Large intestine (tissue), 3 donors: ENCODE measurements around the gene PPTC7. TPM values are rescaled to one million over a fixed set of nuclear protein-coding genes. Genes with fewer than 3 reads are reported as not detected.
"Not testable (repeated sequence)": the region's sequence is repeated elsewhere in the genome, so short reads cannot be mapped to it uniquely, and the experiment has no call there.

ENCODE experiments used
- DNase-seq, 2 donors: peaks; one replicate each; pipeline versions ENCODE4 v3.0.0 to v3.0.0-alpha.2; 2013
- H3K27ac ChIP-seq: one replicate; pipeline ENCODE4 v1.5.1; 2013; ENCODE audit warnings: low read length
- H3K27me3 ChIP-seq: 2 replicates; pipeline ENCODE4 v1.6.1; 2013; ENCODE audit warnings: low read length; ENCODE audit not compliant: control insufficient read depth, insufficient read depth
- H3K36me3 ChIP-seq: 2 replicates; pipeline ENCODE4 v1.6.1; 2013; ENCODE audit warnings: low read length; ENCODE audit not compliant: control insufficient read depth, insufficient read depth
- H3K4me1 ChIP-seq: one replicate; pipeline ENCODE4 v1.6.1; 2013; ENCODE audit warnings: low read length; ENCODE audit not compliant: control insufficient read depth, insufficient read depth
- H3K4me3 ChIP-seq: one replicate; pipeline ENCODE4 v1.5.1; 2013; ENCODE audit warnings: low read length
- H3K9me3 ChIP-seq: one replicate; pipeline ENCODE4 v1.6.1; 2013; ENCODE audit warnings: mild to moderate bottlenecking, low read depth, low read length, moderate library complexity; ENCODE audit not compliant: control insufficient read depth
- WGBS: methylation state at CpG from one replicate; pipeline ENCODE4 v1.1.5; 2013; ENCODE audit warnings: low lambda C conversion rate; ENCODE audit not compliant: insufficient coverage; 5-methylcytosine and 5-hydroxymethylcytosine counted together
- polyA plus RNA-seq: library from polyadenylated mRNA; unstranded; fragments of 120-200 nt; gene quantifications from one replicate; pipeline ENCODE4 v1.2.1, GENCODE V29; 2013

PPTC7 gene
- polyA plus RNA-seq, 1 donor, result 20.5 TPM

DNA sequence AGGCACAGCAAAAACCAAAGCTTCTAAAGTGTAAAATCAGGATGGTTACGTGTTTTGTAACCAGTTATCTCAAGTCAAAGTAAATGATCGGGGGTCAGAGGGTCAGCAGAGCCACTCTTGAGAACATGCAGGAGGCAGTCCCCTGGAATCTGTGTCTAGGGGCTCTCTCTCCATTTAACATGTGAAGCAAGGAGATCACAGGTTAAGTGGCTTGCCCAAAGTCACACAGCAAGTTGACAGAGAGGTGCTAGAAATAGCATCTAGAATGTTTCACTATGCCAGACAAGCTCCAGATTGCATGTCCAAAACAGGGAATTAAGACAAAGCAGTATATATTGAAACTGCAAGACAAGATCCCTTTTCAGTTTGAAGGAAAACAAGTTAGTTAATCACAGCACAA lies 33.4 kb downstream of the PPTC7 start:
- Histone ChIP-seq H3K27me3 (no peaks in the 10 kb centered on the region), H3K9me3 (no peaks in the 10 kb centered on the region), H3K36me3 (peaks cover 10% of the 10 kb centered on the region), H3K4me3 (no peak overlapping the region), H3K4me1 (no peaks in the 10 kb centered on the region), H3K27ac (no peak overlapping the region)
- no CpG with 5 or more reads among the region's 2 CpGs for WGBS
- DNase-seq, result no peak

DNA sequence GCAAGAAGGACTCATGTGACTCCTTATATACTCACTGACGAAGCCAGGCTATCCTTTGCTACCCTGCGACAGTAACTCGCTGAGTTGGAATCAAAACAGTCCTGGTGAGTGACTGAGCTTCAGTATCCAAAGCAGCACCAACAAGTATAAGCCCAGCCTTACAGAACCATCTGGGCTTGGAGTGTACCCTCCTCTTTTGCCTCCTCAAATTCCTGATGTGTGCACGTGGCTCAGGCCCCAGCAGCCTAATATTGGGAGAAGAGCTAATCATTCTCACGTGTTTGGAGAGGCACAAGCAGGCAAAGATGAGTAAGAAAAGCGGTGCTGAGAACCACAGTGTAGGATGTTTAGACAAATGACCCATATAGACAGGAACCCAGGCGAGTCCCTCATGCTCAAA lies 34.4 kb downstream of the PPTC7 start:
- DNase-seq, result no peak
- H3K27ac ChIP-seq, result no peak overlapping the region
- WGBS, result no CpG with 5 or more reads among the region's 7 CpGs
- no peak overlapping the region for H3K4me3 ChIP-seq
- H3K27me3 ChIP-seq, result no peaks in the 10 kb centered on the region
- no peaks in the 10 kb centered on the region for H3K4me1 ChIP-seq
- H3K9me3 ChIP-seq, result no peaks in the 10 kb centered on the region
- peaks cover 14% of the 10 kb centered on the region for H3K36me3 ChIP-seq

- H3K4me3 ChIP-seq, result no peak overlapping the region
- H3K27ac ChIP-seq, result no peak overlapping the region
- H3K9me3 ChIP-seq, result no peaks in the 10 kb centered on the region
- DNase-seq, result no peak
- no CpG with 5 or more reads among the region's 2 CpGs for WGBS
- H3K36me3 ChIP-seq, result peaks cover 19% of the 10 kb centered on the region
- no peaks in the 10 kb centered on the region for H3K4me1 ChIP-seq
- no peaks in the 10 kb centered on the region for H3K27me3 ChIP-seq
Measured at GRCh38 chr12:110547090-110547489, 36.0 kb downstream of the PPTC7 start.

- H3K27ac ChIP-seq, result no peak overlapping the region
- H3K36me3 ChIP-seq, result peaks cover 19% of the 10 kb centered on the region
- H3K9me3 ChIP-seq, result no peaks in the 10 kb centered on the region
- WGBS, result 100% methylated on average over 1 of the region's 3 CpGs
- DNase-seq, result no peak
- H3K4me1 ChIP-seq, result no peaks in the 10 kb centered on the region
- H3K27me3 ChIP-seq, result no peaks in the 10 kb centered on the region
- H3K4me3 ChIP-seq, result no peak overlapping the region
Measured at GRCh38 chr12:110546339-110546738, 36.8 kb downstream of the PPTC7 start.

DNA sequence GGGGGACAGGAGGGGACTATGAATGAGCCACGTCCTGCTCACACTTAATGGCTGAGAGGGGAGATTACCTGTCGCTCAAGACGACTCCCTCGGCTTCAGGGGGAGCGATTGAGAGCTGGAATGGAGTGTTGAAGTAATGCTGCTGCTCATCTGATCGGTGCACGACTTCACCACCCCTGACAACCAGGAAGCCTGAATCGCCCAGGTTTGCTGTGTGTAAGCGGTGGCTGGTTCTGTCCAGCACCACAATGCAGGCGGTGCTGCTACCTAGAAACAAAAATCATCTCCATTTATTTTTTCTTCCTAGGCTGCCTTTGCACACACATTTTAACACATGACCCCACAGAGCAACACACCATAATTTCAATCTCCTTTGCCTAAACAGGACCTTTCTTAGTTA lies 37.3 kb downstream of the PPTC7 start:
- no peak for DNase-seq
- H3K36me3 ChIP-seq, result peaks cover 17% of the 10 kb centered on the region
- no peaks in the 10 kb centered on the region for H3K27me3 ChIP-seq
- no peak overlapping the region for H3K4me3 ChIP-seq
- H3K4me1 ChIP-seq, result no peaks in the 10 kb centered on the region
- no peak overlapping the region for H3K27ac ChIP-seq
- H3K9me3 ChIP-seq, result no peaks in the 10 kb centered on the region
- no CpG with 5 or more reads among the region's 10 CpGs for WGBS

- not testable (repeated sequence) for H3K4me3 ChIP-seq, H3K27me3 ChIP-seq, H3K9me3 ChIP-seq, DNase-seq, H3K4me1 ChIP-seq, H3K27ac ChIP-seq
- WGBS, result no CpG with 5 or more reads among the region's 4 CpGs
- H3K36me3 ChIP-seq, result peaks cover 14% of the 10 kb centered on the region
Measured at GRCh38 chr12:110545259-110545658, 37.9 kb downstream of the PPTC7 start.

DNA sequence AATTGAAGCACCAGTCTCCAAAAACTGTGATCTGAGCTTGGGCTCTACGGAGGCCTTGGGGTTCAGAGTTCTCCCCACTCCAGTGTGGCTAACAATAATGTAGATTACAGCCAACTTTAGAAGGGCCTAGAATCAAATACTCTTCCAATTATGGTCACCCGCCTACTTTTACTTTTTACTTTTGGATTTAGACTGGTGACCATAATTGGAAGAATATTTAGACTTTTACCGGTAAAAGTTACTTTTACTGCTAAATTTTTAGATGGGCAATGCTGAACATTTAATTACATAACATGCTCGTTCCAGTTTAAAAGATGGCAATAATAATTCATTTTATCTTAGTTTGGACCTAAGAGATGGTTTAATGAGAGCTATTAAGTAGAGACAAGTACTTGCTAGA lies 39.2 kb downstream of the PPTC7 start:
- DNase-seq, result no peak
- Histone ChIP-seq H3K4me1 (no peaks in the 10 kb centered on the region), H3K36me3 (peaks cover 23% of the 10 kb centered on the region), H3K27me3 (no peaks in the 10 kb centered on the region), H3K27ac (no peak overlapping the region), H3K9me3 (no peaks in the 10 kb centered on the region), H3K4me3 (no peak overlapping the region)
- 71% methylated on average over 2 of the region's 4 CpGs for WGBS

DNA sequence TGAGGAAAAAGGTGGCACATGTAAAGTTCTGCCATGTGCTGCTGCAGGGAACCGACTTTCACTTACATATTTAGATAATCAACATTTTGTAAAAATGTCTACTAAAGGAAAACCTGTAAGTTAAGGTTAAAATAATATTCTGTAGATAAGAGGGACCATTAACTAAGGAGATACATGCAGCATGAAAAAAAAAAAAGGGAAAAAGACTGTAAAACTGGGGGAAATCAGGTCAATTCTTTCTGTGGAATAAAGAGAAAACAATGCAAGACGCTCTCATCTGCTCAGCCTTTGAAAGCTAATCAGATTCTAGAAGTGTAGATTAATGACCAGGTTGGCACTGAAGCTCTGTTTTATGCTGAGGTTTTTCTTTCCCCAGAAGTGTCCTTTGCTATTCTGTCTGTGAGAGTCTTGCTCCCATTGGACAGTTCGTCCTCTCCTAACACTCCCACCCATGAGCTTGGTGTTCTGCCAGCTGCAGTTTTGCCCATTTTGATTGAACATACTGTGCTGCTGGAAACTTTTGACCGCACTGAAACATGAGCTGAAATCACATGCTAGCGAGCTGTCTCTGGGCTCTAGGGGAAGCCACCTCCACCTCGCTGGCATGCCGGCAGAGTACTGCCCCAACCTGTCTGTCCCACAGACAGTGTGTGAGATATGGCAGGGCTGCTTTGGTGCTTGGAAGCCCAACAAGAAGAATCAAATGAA lies 39.7 kb downstream of the PPTC7 start:
- WGBS, result 100% methylated on average over 1 of the region's 7 CpGs
- Histone ChIP-seq H3K4me1 (no peaks in the 10 kb centered on the region), H3K36me3 (peaks cover 29% of the 10 kb centered on the region), H3K4me3 (no peak overlapping the region), H3K27ac (no peak overlapping the region), H3K27me3 (no peaks in the 10 kb centered on the region), H3K9me3 (no peaks in the 10 kb centered on the region)
- DNase-seq, result peak; percentile 11 to 19

GRCh38 chr12:110540048-110540447 lies 43.1 kb downstream of the PPTC7 start:
- peaks cover 3% of the 10 kb centered on the region for H3K4me1 ChIP-seq
- no peak overlapping the region for H3K27ac ChIP-seq
- no peaks in the 10 kb centered on the region for H3K27me3 ChIP-seq
- WGBS, result 91% methylated on average over 4 of the region's 8 CpGs
- no peak overlapping the region for H3K4me3 ChIP-seq
- peaks cover 41% of the 10 kb centered on the region for H3K36me3 ChIP-seq
- DNase-seq, result no peak
- H3K9me3 ChIP-seq, result no peaks in the 10 kb centered on the region

DNA sequence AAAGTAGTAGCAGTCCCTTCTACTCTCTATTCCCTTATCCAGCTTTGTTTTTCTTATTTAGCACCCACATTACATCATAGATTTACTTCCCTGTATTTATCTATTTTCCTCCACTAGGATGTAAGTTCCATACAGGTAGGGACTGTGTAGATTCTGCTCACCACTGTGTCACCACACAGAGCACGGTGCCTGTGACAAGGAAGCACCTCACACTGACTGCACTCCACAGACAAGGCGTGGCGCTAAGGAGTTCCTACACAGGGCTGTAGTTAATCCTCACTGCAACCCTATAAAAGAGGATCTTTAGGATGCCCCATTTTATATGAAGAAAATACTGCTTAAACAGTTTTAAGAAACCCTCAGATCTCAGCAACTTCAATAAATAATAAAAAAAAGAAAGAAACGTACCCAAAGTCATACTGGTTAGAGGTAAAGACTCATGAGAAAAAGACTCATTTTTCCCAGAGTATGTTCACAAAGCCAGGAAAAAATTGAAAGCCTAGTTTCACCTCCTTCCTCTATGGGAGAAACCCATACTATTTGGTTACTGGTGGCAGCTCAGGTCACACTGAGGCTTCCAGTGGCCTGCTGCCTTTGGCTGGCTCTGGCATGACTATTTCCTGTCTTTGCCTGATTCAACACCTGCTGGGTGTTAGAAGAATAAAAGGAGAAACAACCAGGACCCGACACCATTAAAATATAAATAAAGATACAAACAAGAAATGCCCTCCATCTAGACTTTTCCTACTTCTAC lies 44.1 kb downstream of the PPTC7 start:
- DNase-seq, result no peak
- no peaks in the 10 kb centered on the region for H3K9me3 ChIP-seq
- WGBS, result no CpG with 5 or more reads among the region's 5 CpGs
- no peak overlapping the region for H3K27ac ChIP-seq
- no peaks in the 10 kb centered on the region for H3K27me3 ChIP-seq
- H3K36me3 ChIP-seq, result peaks cover 39% of the 10 kb centered on the region
- peaks cover 3% of the 10 kb centered on the region for H3K4me1 ChIP-seq
- no peak overlapping the region for H3K4me3 ChIP-seq
